Stimulated activated CD4-positive, alpha-beta T cell treated with anti-CD3 and anti-CD28 coated beads, Interleukin-4, amount 100 ng/mL, for 1 hour (primary cell): ENCODE results near the gene GRM8.
"Not testable (repeated sequence)": the region's sequence is repeated elsewhere in the genome, so short reads cannot be mapped to it uniquely, and the experiment has no call there.

Source experiments
- DNase-seq: peaks from one replicate; pipeline ENCODE4 v3.0.0-alpha.2; 2020

GRM8 gene

GRCh38 chr7:127021857-127022256 lies 230.9 kb downstream of the GRM8 start:
- DNase-seq = no peak

- DNase-seq = no peak
These were observed 231.6 kb downstream of the GRM8 start for GRCh38 chr7:127021019-127021738.

DNA sequence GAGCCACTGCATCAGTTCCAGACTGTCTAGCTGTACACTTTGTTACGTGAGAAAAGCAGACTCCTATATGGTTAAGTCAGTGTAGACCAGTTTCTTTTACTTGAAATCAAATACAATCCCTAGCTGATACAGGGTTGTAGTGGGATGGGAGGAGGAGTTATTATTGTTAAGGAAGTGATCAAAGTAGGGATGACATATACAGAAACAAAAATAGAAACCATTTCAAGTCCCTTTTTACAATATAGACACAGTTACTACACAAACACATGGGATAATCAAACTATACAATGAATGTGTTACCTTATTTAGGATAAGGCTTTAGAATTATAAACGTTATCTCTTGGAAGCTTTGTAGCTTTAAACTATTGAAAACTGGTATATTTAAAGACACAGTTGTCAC lies 233.9 kb downstream of the GRM8 start:
- no peak for DNase-seq

- no peak for DNase-seq
These were observed 235.5 kb downstream of the GRM8 start for GRCh38 chr7:127017196-127017595.

GRCh38 chr7:127000725-127001124 lies 252.0 kb downstream of the GRM8 start:
- no peak for DNase-seq

DNA sequence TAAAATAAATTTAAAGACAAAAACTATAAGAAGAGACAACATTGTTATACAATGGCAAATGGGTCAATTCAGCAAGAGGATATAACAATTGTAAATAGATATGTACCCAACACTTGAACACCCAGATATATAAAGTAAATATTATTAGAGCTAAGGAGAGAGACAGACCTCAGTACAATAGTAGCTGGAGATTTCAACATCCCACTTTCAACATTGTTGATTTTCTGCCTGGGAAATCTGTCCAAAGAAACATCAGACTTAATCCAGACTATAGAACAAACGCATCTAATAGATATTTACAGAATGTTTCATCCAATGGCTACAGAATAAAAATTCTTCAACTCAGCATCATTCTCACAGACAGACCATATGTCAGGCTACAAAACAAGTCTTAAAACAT lies 256.1 kb downstream of the GRM8 start:
- DNase-seq = no peak

GRCh38 chr7:126993626-126994213 lies 259.0 kb downstream of the GRM8 start:
- DNase-seq = no peak

GRCh38 chr7:126988022-126988421 lies 264.7 kb downstream of the GRM8 start:
- no peak for DNase-seq

GRCh38 chr7:126979722-126980121 lies 273.0 kb downstream of the GRM8 start:
- no peak for DNase-seq

DNA sequence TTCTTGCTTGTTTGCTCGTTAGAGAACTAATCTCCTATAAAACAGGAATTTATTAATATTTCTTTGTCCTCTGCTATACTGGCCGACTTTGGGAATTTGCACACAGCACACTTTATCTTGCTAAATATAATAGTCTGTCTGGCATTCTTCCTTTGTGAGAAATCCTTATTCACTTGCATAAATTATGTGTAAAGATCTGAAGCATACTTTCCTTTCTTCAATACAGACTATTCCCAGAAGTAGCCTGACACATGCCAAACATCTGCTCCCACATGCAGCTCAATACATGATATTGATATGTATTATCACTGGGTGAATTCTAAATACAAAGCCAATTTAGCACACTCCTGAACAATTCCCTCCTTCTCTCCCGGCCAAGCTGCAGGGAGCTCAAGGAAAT lies 273.9 kb downstream of the GRM8 start:
- no peak for DNase-seq

GRCh38 chr7:126973066-126973465 lies 279.7 kb downstream of the GRM8 start:
- DNase-seq = no peak

- DNase-seq = no peak
These were observed 280.2 kb downstream of the GRM8 start for GRCh38 chr7:126972571-126972970.

- no peak for DNase-seq
These were observed 293.1 kb downstream of the GRM8 start for GRCh38 chr7:126959649-126960048.

DNA sequence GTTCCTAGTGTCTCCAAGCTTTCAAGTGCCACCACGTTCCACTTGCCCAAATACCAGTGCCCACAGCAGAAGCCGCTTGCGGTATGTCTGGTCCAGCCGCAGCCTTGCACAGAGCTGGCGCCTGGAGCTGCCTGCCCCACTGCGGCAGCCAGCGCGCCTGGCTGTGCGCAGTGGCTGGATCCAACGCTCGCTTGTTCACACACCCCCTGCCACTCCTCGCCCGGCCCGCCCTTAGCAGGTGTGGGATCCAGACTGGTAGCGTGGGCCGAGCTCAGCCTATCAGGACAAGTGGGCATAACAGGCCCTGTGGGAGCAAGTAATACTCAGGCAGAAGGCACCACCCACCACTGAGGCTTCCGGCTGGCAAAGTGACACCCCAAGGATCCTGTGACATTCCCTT lies 294.4 kb downstream of the GRM8 start:
- no peak for DNase-seq

- DNase-seq = no peak
These were observed 295.3 kb downstream of the GRM8 start for GRCh38 chr7:126957443-126957842.

GRCh38 chr7:126953461-126953860 lies 299.3 kb downstream of the GRM8 start:
- no peak for DNase-seq

DNA sequence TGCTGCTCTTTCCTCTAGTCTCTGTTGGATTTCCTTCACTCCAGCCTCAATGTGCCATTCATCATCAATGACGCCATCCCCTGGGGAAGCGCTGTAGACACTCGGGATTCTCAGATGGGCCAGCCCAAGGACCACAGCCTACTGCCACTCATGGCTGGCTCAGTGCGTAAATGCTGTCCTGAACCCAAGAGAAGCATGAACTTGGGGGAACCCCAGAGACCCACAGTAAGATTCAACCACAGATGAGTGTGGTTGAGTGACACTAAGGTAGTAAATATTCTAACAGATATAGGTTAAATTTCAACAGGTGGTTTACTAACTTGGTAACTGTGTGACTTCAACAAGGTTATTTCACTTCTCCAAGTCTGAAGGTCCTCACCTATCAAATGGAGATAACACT lies 304.1 kb downstream of the GRM8 start:
- DNase-seq = no peak

- no peak for DNase-seq
These were observed 311.9 kb downstream of the GRM8 start for GRCh38 chr7:126940723-126941307.

GRCh38 chr7:126937171-126937570 lies 315.6 kb downstream of the GRM8 start:
- no peak for DNase-seq

- no peak for DNase-seq
These were observed 321.2 kb downstream of the GRM8 start for GRCh38 chr7:126931581-126931980.

DNA sequence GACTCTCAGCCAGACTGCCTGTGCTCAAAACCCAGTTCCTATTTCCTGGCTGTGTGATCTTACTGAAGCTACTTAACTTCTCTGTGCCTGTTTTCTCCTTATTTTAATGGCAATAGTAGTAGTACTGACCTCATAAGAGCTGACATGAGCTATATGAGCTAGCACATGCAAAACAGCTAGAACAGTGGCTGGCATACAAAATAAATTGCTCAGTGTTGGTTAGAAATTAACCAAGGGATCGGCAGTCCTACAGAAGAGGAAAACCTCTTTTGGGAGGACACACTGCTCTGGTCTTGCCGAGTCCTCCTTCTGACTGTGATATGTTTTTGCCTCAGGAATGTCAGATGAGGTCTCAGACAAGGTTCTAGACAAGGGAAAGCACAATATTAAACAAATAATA lies 322.6 kb downstream of the GRM8 start:
- no peak for DNase-seq

GRCh38 chr7:126924477-126924876 lies 328.3 kb downstream of the GRM8 start:
- DNase-seq = no peak

DNA sequence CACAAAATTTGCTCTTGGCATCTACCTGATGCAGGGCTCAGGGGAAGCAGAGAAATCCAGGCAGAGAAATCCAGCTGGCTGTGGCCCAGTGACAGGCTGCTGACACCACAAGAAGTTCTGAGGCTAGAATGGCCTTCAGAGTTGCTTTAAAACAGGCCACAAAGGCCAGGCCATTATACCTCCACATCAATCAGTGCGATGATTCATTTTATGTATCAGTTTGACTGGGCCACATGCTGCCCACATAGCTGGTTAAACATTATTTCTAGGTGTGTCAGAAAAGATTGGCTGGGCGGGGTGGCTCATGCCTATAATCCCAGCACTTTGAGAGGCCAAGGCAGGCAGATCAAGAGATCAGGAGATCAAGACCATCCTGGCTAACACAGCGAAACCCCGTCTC lies 341.1 kb downstream of the GRM8 start:
- not testable (repeated sequence) for DNase-seq

- not testable (repeated sequence) for DNase-seq
These were observed 344.2 kb downstream of the GRM8 start for GRCh38 chr7:126908564-126908963.

- not testable (repeated sequence) for DNase-seq
These were observed 345.1 kb downstream of the GRM8 start for GRCh38 chr7:126907657-126908056.
